HEK293 (cell line): ENCODE data around the gene ADCY7.

ENCODE experiments used
- GLI4 ChIP-seq: fragments of 450-650 bp; formaldehyde crosslinking; IDR thresholded peaks from 2 replicates; pipeline ENCODE4 v1.5.1; 2016; ENCODE audit warnings: missing biosample characterization, missing genetic modification characterization
- GLIS1 ChIP-seq: fragments of 450-650 bp; formaldehyde crosslinking; IDR thresholded peaks from 2 replicates; pipeline ENCODE4 v1.5.1; 2016; ENCODE audit warnings: missing biosample characterization, missing genetic modification characterization
- HOXA7 ChIP-seq: sonication (generic); formaldehyde crosslinking; IDR thresholded peaks from 2 replicates; pipeline ENCODE4 v1.8.1; 2022; ENCODE audit warnings: missing genetic modification reagents, borderline replicate concordance
- IKZF3 ChIP-seq: fragments of 450-650 bp; IDR thresholded peaks from 2 replicates; pipeline ENCODE4 v1.5.0; 2018; ENCODE audit warnings: missing biosample characterization, mild to moderate bottlenecking, missing genetic modification characterization, moderate library complexity
- KLF10 ChIP-seq: fragments of 450-650 bp; IDR thresholded peaks from 2 replicates; pipeline ENCODE4 v1.5.1; 2018; ENCODE audit warnings: missing biosample characterization, mild to moderate bottlenecking, missing genetic modification characterization
- KLF16 ChIP-seq: fragments of 450-650 bp; formaldehyde crosslinking; IDR thresholded peaks from 2 replicates; pipeline ENCODE4 v1.5.1; 2017; ENCODE audit warnings: missing biosample characterization, missing genetic modification characterization
- OSR2 ChIP-seq: fragments of 450-650 bp; formaldehyde crosslinking; IDR thresholded peaks from 2 replicates; pipeline ENCODE4 v1.5.1; 2016; ENCODE audit warnings: missing biosample characterization, missing genetic modification characterization
- SP2 ChIP-seq: fragments of 450-650 bp; formaldehyde crosslinking; IDR thresholded peaks from 2 replicates; pipeline ENCODE4 v1.5.1; 2016; ENCODE audit warnings: missing biosample characterization, missing genetic modification characterization
- SP3 ChIP-seq: fragments of 450-650 bp; formaldehyde crosslinking; IDR thresholded peaks from 2 replicates; pipeline ENCODE4 v1.5.1; 2016; ENCODE audit warnings: missing biosample characterization, missing genetic modification characterization
- SP7 ChIP-seq: fragments of 450-650 bp; formaldehyde crosslinking; IDR thresholded peaks from 2 replicates; pipeline ENCODE4 v1.5.1; 2016; ENCODE audit warnings: missing biosample characterization, missing genetic modification characterization
- WT1 ChIP-seq: fragments of 450-650 bp; formaldehyde crosslinking; IDR thresholded peaks from 2 replicates; pipeline ENCODE4 v1.5.1; 2016; ENCODE audit warnings: missing biosample characterization, missing genetic modification characterization
- YY1 ChIP-seq: fragments of 450-650 bp; formaldehyde crosslinking; IDR thresholded peaks from 2 replicates; pipeline ENCODE4 v1.5.1; 2018; ENCODE audit warnings: missing biosample characterization, missing genetic modification characterization
- ZNF10 ChIP-seq: fragments of 450-650 bp; formaldehyde crosslinking; IDR thresholded peaks from 2 replicates; pipeline ENCODE4 v1.5.1; 2017; ENCODE audit warnings: missing biosample characterization, missing genetic modification characterization
- ZNF133 ChIP-seq: fragments of 450-650 bp; formaldehyde crosslinking; IDR thresholded peaks from 2 replicates; pipeline ENCODE4 v1.5.1; 2016; ENCODE audit warnings: missing biosample characterization, missing genetic modification characterization
- ZNF155 ChIP-seq: fragments of 450-650 bp; formaldehyde crosslinking; IDR thresholded peaks from 2 replicates; pipeline ENCODE4 v1.5.1; 2016; ENCODE audit warnings: missing biosample characterization, missing genetic modification characterization
- ZNF248 ChIP-seq: fragments of 450-650 bp; formaldehyde crosslinking; IDR thresholded peaks from 2 replicates; pipeline ENCODE4 v1.5.1; 2017; ENCODE audit warnings: missing biosample characterization, missing genetic modification characterization
- ZNF266 ChIP-seq: fragments of 450-650 bp; formaldehyde crosslinking; IDR thresholded peaks from 2 replicates; pipeline ENCODE4 v1.5.1; 2016; ENCODE audit warnings: missing biosample characterization, missing genetic modification characterization, low read depth
- ZNF341 ChIP-seq: fragments of 450-650 bp; formaldehyde crosslinking; IDR thresholded peaks from 2 replicates; pipeline ENCODE4; 2016; ENCODE audit warnings: low read depth, missing biosample characterization, missing genetic modification characterization
- ZNF501 ChIP-seq: fragments of 450-650 bp; formaldehyde crosslinking; IDR thresholded peaks from 2 replicates; pipeline ENCODE4 v1.5.1; 2016; ENCODE audit warnings: missing biosample characterization, missing genetic modification characterization
- ZNF510 ChIP-seq: fragments of 450-650 bp; formaldehyde crosslinking; IDR thresholded peaks from 2 replicates; pipeline ENCODE4 v1.5.1; 2018; ENCODE audit warnings: mild to moderate bottlenecking, missing genetic modification characterization, missing biosample characterization; ENCODE audit not compliant: insufficient replicate concordance
- ZNF654 ChIP-seq: fragments of 450-650 bp; formaldehyde crosslinking; IDR thresholded peaks from 2 replicates; pipeline ENCODE4 v1.5.1; 2016; ENCODE audit warnings: low read depth, missing biosample characterization, missing genetic modification characterization
- ZNF670 ChIP-seq: fragments of 450-650 bp; formaldehyde crosslinking; IDR thresholded peaks from 2 replicates; pipeline ENCODE4 v1.5.1; 2016; ENCODE audit warnings: missing biosample characterization, missing genetic modification characterization, low read depth
- ZNF677 ChIP-seq: fragments of 450-650 bp; IDR thresholded peaks from 2 replicates; pipeline ENCODE4 v1.5.0; 2018; ENCODE audit warnings: missing biosample characterization, mild to moderate bottlenecking, missing genetic modification characterization, moderate library complexity
- ZNF76 ChIP-seq: fragments of 450-650 bp; formaldehyde crosslinking; IDR thresholded peaks from 2 replicates; pipeline ENCODE4; 2016; ENCODE audit warnings: low read depth, missing biosample characterization, missing genetic modification characterization, borderline replicate concordance
- ZNF791 ChIP-seq: fragments of 450-650 bp; formaldehyde crosslinking; IDR thresholded peaks from 2 replicates; pipeline ENCODE4 v1.5.1; 2016; ENCODE audit warnings: missing biosample characterization, missing genetic modification characterization
- TF ChIP-seq, protein P1 (sequence below): fragments of 450-650 bp; formaldehyde crosslinking; IDR thresholded peaks from 2 replicates; pipeline ENCODE4 v1.5.1; 2016; ENCODE audit warnings: missing biosample characterization, missing genetic modification characterization, borderline replicate concordance
- TF ChIP-seq, protein P2 (sequence below): fragments of 450-650 bp; formaldehyde crosslinking; IDR thresholded peaks from 2 replicates; pipeline ENCODE4 v1.5.1; 2017; ENCODE audit warnings: missing biosample characterization, mild to moderate bottlenecking, missing genetic modification characterization, moderate library complexity
- TF ChIP-seq, protein P3 (sequence below): sonication (generic); formaldehyde crosslinking; IDR thresholded peaks from 2 replicates; pipeline ENCODE4 v1.8.1; 2022; ENCODE audit warnings: mild to moderate bottlenecking, moderate library complexity, missing genetic modification reagents
- TF ChIP-seq, protein P4 (sequence below): fragments of 450-650 bp; formaldehyde crosslinking; IDR thresholded peaks from 2 replicates; pipeline ENCODE4 v1.5.1; 2016; ENCODE audit warnings: missing biosample characterization, missing genetic modification characterization
- TF ChIP-seq, protein P5 (sequence below): fragments of 450-650 bp; formaldehyde crosslinking; IDR thresholded peaks from 2 replicates; pipeline ENCODE4 v1.5.1; 2016; ENCODE audit warnings: missing biosample characterization, missing genetic modification characterization

ADCY7 gene

DNA sequence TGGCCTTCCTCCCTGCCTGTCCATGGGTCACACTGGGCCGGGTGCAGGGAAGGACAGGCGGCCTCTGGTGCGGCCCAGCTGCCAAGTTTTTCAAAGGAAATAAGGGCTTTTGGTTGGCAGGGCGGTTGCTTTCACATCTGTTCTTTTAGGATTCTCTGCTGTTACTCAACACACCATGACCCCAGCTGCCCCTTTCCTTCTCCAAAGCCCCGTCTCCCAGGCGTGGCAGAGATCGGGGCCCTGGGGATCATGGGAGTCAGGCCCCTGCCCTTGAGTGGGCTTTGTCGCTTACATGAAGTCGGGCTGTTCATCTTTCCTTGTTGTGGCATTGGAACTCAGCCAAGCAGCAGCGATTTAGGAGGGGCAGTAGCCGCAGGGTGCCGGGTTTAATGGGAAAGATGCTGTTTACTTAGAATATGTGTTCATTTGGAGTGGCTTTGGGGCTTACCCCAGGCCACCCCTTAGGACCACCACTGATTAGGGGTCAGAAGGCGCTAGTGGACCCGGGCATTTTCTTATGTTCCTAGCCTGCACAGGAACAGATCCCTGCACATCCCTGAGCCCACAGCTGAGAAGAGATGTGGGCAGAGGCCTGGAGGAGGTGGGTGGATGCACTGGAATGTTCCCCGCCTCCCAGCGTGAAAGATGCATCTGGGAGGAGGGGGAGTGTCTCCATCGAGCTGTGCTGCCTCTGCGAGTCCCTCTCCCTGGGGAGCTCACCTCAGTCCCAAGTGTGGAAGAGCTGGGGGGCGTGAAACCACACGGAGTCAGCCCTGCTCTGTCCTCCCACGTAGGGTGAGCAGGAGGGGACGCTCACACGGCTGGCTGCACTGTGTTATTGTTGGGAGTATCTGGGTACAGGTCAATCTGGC lies 6.8 kb upstream of the ADCY7 start (continued):
- TF ChIP-seq, protein P1, sequence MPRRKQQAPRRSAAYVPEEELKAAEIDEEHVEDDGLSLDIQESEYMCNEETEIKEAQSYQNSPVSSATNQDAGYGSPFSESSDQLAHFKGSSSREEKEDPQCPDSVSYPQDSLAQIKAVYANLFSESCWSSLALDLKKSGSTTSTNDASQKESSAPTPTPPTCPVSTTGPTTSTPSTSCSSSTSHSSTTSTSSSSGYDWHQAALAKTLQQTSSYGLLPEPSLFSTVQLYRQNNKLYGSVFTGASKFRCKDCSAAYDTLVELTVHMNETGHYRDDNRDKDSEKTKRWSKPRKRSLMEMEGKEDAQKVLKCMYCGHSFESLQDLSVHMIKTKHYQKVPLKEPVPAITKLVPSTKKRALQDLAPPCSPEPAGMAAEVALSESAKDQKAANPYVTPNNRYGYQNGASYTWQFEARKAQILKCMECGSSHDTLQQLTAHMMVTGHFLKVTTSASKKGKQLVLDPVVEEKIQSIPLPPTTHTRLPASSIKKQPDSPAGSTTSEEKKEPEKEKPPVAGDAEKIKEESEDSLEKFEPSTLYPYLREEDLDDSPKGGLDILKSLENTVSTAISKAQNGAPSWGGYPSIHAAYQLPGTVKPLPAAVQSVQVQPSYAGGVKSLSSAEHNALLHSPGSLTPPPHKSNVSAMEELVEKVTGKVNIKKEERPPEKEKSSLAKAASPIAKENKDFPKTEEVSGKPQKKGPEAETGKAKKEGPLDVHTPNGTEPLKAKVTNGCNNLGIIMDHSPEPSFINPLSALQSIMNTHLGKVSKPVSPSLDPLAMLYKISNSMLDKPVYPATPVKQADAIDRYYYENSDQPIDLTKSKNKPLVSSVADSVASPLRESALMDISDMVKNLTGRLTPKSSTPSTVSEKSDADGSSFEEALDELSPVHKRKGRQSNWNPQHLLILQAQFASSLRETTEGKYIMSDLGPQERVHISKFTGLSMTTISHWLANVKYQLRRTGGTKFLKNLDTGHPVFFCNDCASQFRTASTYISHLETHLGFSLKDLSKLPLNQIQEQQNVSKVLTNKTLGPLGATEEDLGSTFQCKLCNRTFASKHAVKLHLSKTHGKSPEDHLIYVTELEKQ (tag by site-specific recombination), result no peak
- TF ChIP-seq WT1 (tag by site-specific recombination) (peak; percentile 81), ZNF341 (tag by site-specific recombination) (peak; percentile 66; the same call in 1 of the 2 replicates), ZNF677 (no peak), ZNF76 (tag by site-specific recombination) (0 out of 2 replicates have a peak, but pooled peaks have one; percentile 23), GLIS1 (tag by site-specific recombination) (peak; percentile 84), ZNF501 (tag by site-specific recombination) (no peak), ZNF248 (no peak), ZNF791 (tag by site-specific recombination) (no peak), ZNF654 (no peak), ZNF266 (tag by site-specific recombination) (no peak), SP3 (tag by site-specific recombination) (no peak), ZNF670 (tag by site-specific recombination) (no peak), ZNF133 (tag by site-specific recombination) (no peak), YY1 (tag by site-specific recombination) (no peak), IKZF3 (peak; percentile 55), ZNF510 (tag by site-specific recombination) (no peak), KLF16 (0 out of 2 replicates have a peak, but pooled peaks have one; percentile 44), ZNF155 (tag by site-specific recombination) (no peak), SP7 (tag by site-specific recombination) (peak; percentile 87), KLF10 (tag by site-specific recombination) (peak; percentile 29; the same call in 1 of the 2 replicates), HOXA7 (CRISPR knock-in tag) (no peak), ZNF10 (peak; percentile 70), GLI4 (tag by site-specific recombination) (no peak), SP2 (no peak), OSR2 (tag by site-specific recombination) (peak; percentile 95)
- TF ChIP-seq, protein P2, sequence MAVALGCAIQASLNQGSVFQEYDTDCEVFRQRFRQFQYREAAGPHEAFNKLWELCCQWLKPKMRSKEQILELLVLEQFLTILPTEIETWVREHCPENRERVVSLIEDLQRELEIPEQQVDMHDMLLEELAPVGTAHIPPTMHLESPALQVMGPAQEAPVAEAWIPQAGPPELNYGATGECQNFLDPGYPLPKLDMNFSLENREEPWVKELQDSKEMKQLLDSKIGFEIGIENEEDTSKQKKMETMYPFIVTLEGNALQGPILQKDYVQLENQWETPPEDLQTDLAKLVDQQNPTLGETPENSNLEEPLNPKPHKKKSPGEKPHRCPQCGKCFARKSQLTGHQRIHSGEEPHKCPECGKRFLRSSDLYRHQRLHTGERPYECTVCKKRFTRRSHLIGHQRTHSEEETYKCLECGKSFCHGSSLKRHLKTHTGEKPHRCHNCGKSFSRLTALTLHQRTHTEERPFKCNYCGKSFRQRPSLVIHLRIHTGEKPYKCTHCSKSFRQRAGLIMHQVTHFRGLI, result peak; percentile 43; the same call in 1 of the 2 replicates
- TF ChIP-seq, protein P3, sequence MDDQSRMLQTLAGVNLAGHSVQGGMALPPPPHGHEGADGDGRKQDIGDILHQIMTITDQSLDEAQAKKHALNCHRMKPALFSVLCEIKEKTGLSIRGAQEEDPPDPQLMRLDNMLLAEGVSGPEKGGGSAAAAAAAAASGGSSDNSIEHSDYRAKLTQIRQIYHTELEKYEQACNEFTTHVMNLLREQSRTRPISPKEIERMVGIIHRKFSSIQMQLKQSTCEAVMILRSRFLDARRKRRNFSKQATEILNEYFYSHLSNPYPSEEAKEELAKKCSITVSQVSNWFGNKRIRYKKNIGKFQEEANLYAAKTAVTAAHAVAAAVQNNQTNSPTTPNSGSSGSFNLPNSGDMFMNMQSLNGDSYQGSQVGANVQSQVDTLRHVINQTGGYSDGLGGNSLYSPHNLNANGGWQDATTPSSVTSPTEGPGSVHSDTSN (CRISPR knock-in tag), result no peak
- TF ChIP-seq, protein P4, sequence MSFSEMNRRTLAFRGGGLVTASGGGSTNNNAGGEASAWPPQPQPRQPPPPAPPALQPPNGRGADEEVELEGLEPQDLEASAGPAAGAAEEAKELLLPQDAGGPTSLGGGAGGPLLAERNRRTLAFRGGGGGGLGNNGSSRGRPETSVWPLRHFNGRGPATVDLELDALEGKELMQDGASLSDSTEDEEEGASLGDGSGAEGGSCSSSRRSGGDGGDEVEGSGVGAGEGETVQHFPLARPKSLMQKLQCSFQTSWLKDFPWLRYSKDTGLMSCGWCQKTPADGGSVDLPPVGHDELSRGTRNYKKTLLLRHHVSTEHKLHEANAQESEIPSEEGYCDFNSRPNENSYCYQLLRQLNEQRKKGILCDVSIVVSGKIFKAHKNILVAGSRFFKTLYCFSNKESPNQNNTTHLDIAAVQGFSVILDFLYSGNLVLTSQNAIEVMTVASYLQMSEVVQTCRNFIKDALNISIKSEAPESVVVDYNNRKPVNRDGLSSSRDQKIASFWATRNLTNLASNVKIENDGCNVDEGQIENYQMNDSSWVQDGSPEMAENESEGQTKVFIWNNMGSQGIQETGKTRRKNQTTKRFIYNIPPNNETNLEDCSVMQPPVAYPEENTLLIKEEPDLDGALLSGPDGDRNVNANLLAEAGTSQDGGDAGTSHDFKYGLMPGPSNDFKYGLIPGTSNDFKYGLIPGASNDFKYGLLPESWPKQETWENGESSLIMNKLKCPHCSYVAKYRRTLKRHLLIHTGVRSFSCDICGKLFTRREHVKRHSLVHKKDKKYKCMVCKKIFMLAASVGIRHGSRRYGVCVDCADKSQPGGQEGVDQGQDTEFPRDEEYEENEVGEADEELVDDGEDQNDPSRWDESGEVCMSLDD (tag by site-specific recombination), result no peak
- TF ChIP-seq, protein P5, sequence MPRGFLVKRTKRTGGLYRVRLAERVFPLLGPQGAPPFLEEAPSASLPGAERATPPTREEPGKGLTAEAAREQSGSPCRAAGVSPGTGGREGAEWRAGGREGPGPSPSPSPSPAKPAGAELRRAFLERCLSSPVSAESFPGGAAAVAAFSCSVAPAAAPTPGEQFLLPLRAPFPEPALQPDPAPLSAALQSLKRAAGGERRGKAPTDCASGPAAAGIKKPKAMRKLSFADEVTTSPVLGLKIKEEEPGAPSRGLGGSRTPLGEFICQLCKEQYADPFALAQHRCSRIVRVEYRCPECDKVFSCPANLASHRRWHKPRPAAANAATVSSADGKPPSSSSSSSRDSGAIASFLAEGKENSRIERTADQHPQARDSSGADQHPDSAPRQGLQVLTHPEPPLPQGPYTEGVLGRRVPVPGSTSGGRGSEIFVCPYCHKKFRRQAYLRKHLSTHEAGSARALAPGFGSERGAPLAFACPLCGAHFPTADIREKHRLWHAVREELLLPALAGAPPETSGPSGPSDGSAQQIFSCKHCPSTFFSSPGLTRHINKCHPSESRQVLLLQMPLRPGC, result 0 out of 2 replicates have a peak, but pooled peaks have one; percentile 14
